Neural progenitor cell (in vitro differentiated cells): ENCODE data around the gene PPP2R2C.

Source experiments
- EZH2phosphoT487 ChIP-seq: fragments of 200-600 bp; sonication (generic); IDR thresholded peaks from 2 replicates; pipeline ENCODE4 v1.6.1; 2017; ENCODE audit warnings: antibody characterized with exemption
- TF ChIP-seq, protein P1 (sequence below): fragments of 200-600 bp; sonication (generic); IDR thresholded peaks from 2 replicates; pipeline ENCODE4 v1.5.1; 2017; ENCODE audit warnings: antibody characterized with exemption, mild to moderate bottlenecking

DNA sequence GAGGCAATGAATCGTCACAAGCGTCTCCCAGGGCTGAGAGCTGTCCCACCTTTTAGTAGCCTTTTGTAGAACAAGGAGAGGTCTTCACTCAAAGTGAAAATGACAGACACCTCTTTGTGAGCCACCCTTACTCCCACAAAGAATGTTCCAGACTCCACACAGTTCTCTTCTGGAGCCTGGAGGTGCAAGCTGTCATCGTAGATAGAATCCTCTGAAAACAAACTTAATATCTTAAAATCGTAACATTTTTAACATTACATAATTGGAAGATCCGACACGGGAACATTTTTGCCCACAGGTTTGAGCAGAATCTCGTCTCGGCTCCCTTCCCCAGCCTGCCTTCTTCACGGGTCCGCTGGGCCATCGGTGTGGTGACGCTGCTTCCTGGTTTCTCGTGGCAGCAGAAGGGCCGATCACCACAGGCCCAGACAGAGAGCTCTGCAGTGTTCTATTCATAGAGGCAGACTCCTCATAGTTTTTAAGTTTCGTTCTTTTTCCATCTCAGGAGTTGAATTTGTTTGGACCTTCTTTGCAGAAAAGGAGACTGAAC lies 175.1 kb downstream of the PPP2R2C start:
- TF ChIP-seq, protein P1, sequence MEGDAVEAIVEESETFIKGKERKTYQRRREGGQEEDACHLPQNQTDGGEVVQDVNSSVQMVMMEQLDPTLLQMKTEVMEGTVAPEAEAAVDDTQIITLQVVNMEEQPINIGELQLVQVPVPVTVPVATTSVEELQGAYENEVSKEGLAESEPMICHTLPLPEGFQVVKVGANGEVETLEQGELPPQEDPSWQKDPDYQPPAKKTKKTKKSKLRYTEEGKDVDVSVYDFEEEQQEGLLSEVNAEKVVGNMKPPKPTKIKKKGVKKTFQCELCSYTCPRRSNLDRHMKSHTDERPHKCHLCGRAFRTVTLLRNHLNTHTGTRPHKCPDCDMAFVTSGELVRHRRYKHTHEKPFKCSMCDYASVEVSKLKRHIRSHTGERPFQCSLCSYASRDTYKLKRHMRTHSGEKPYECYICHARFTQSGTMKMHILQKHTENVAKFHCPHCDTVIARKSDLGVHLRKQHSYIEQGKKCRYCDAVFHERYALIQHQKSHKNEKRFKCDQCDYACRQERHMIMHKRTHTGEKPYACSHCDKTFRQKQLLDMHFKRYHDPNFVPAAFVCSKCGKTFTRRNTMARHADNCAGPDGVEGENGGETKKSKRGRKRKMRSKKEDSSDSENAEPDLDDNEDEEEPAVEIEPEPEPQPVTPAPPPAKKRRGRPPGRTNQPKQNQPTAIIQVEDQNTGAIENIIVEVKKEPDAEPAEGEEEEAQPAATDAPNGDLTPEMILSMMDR: no peak
- no peak for TF ChIP-seq EZH2phosphoT487
